ENCODE results near the gene CGREF1. TPM values are rescaled to one million over a fixed set of nuclear protein-coding genes. Genes with fewer than 3 reads are reported as not detected.

CGREF1 gene
- total RNA-seq, 1 experiment from 2014 or later = 0.37 TPM

GRCh38 chr2:27087823-27088410 lies 31.0 kb downstream of the CGREF1 start:
- H3K4me3 ChIP-seq = no peak overlapping the region
- H2AFZ ChIP-seq = no peak overlapping the region
- H3K27me3 ChIP-seq (ENCODE audit: insufficient read depth, low read depth) = no peaks in the 10 kb centered on the region
- no peaks in the 10 kb centered on the region for H4K20me1 ChIP-seq (ENCODE audit: insufficient read depth)
- H3K4me2 ChIP-seq = peak overlapping the region; percentile 87; the same call in 1 of the 2 replicates
- no peaks in the 10 kb centered on the region for H3K9me3 ChIP-seq (ENCODE audit: insufficient read depth, low read depth)
- TF ChIP-seq, protein P1, sequence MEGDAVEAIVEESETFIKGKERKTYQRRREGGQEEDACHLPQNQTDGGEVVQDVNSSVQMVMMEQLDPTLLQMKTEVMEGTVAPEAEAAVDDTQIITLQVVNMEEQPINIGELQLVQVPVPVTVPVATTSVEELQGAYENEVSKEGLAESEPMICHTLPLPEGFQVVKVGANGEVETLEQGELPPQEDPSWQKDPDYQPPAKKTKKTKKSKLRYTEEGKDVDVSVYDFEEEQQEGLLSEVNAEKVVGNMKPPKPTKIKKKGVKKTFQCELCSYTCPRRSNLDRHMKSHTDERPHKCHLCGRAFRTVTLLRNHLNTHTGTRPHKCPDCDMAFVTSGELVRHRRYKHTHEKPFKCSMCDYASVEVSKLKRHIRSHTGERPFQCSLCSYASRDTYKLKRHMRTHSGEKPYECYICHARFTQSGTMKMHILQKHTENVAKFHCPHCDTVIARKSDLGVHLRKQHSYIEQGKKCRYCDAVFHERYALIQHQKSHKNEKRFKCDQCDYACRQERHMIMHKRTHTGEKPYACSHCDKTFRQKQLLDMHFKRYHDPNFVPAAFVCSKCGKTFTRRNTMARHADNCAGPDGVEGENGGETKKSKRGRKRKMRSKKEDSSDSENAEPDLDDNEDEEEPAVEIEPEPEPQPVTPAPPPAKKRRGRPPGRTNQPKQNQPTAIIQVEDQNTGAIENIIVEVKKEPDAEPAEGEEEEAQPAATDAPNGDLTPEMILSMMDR (conservative IDR thresholded peaks at IDR 0.05) = no peak
- no peak for TF ChIP-seq EZH2 (IDR thresholded peaks at IDR 0.05; ENCODE audit: low read depth)
- peaks cover 17% of the 10 kb centered on the region for H3K4me1 ChIP-seq (replicated peaks; ENCODE audit: insufficient read depth)
- no peaks in the 10 kb centered on the region for H3K9me2 ChIP-seq (ENCODE audit: insufficient read depth)
- peaks cover 6% of the 10 kb centered on the region; the same call in 1 of the 2 replicates for H3F3A ChIP-seq (ENCODE audit: insufficient read depth, low read depth)
- ChIA-PET POLR2A (ENCODE audit: unreplicated experiment) (no interaction called here), CTCF (interaction anchor here (0.5 to 1.5 kb wide), 5 partner anchors 9 to 217 kb away, joined by 3 to 27 read pairs (median 7); no protein-coding TSS in a partner anchor)
- intact Hi-C loops (cut with micrococcal nuclease; ENCODE audit: unreplicated experiment) = no loop called here
- H3K27ac ChIP-seq = no peak overlapping the region
- no peak for DNase-seq
- BruUV-seq (replicated peaks) = no TSS peak
- H3K79me2 ChIP-seq (ENCODE audit: low read depth) = no peaks in the 10 kb centered on the region
- H3K36me3 ChIP-seq (ENCODE audit: low read depth) = no peaks in the 10 kb centered on the region

DNA sequence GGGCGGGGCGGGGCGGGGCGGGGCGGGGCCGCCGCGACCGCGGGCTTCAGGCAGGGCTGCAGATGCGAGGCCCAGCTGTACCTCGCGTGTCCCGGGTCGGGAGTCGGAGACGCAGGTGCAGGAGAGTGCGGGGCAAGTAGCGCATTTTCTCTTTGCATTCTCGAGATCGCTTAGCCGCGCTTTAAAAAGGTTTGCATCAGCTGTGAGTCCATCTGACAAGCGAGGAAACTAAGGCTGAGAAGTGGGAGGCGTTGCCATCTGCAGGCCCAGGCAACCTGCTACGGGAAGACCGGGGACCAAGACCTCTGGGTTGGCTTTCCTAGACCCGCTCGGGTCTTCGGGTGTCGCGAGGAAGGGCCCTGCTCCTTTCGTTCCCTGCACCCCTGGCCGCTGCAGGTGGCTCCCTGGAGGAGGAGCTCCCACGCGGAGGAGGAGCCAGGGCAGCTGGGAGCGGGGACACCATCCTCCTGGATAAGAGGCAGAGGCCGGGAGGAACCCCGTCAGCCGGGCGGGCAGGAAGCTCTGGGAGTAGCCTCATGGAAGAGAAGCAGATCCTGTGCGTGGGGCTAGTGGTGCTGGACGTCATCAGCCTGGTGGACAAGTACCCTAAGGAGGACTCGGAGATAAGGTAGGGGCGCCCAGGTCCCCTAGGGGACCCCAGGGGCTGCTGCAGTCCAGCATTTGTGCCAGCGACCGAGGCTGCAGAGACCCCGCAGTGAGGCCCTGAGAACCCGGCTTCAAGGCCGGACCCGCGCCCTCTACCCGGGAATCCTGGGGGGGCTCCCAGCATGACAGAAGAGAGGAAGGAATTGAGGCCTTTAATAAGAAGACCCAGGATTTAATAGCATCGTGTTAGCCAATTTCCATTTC lies 32.0 kb downstream of the CGREF1 start, which contains the start of gene KHK:
KHK (plus strand) TSS at position 49 of the 870 bp plus-strand sequence; CDS start at position 537, 488 bp downstream.
- peak within 1 kb of the TSS; percentile 87 for H3K4me2 ChIP-seq
- TF ChIP-seq EZH2 (IDR thresholded peaks at IDR 0.05; ENCODE audit: low read depth) = no peak
- TF ChIP-seq, protein P1 (conservative IDR thresholded peaks at IDR 0.05) = no peak
- peaks cover 6% of the 10 kb centered on the region; the same call in 1 of the 2 replicates for H3F3A ChIP-seq (ENCODE audit: insufficient read depth, low read depth)
- peak; percentile 36 to 53 for DNase-seq
- no peaks in the 10 kb centered on the region for H3K79me2 ChIP-seq (ENCODE audit: low read depth)
- no TSS peak for BruUV-seq (replicated peaks)
- H2AFZ ChIP-seq = peak within 1 kb of the TSS; percentile 100
- peak within 1 kb of the TSS; percentile 94 for H3K4me3 ChIP-seq
- no peaks in the 10 kb centered on the region for H3K9me2 ChIP-seq (ENCODE audit: insufficient read depth)
- intact Hi-C loops (cut with micrococcal nuclease; ENCODE audit: unreplicated experiment) = loop anchor here (1.0 kb wide), 2 partner anchors 36 to 126 kb away; partner anchors contain the start of gene AGBL5
- no peaks in the 10 kb centered on the region for H4K20me1 ChIP-seq (ENCODE audit: insufficient read depth)
- H3K27ac ChIP-seq = no peak within 1 kb of the TSS
- no peaks in the 10 kb centered on the region for H3K27me3 ChIP-seq (ENCODE audit: insufficient read depth, low read depth)
- POLR2A ChIA-PET (ENCODE audit: unreplicated experiment) = interaction anchor here (0.6 to 0.7 kb wide), 4 partner anchors 9 to 1075 kb away, joined by 3 to 5 read pairs (median 3); no protein-coding TSS in a partner anchor
- no peaks in the 10 kb centered on the region for H3K9me3 ChIP-seq (ENCODE audit: insufficient read depth, low read depth)
- H3K36me3 ChIP-seq (ENCODE audit: low read depth) = no peaks in the 10 kb centered on the region
- peaks cover 18% of the 10 kb centered on the region for H3K4me1 ChIP-seq (replicated peaks; ENCODE audit: insufficient read depth)
- CTCF ChIA-PET = interaction anchor here (0.5 to 1.5 kb wide), 6 partner anchors 10 to 198 kb away, joined by 3 to 27 read pairs (median 8); no protein-coding TSS in a partner anchor

- intact Hi-C loops (cut with micrococcal nuclease; ENCODE audit: unreplicated experiment) = loop anchor here (1.0 kb wide), 2 partner anchors 35 to 125 kb away; partner anchors contain the start of gene AGBL5
- peak; percentile 79 to 97 for DNase-seq
- Histone ChIP-seq H3K4me1 (replicated peaks; ENCODE audit: insufficient read depth) (peaks cover 25% of the 10 kb centered on the region), H3K27me3 (ENCODE audit: insufficient read depth, low read depth) (no peaks in the 10 kb centered on the region), H3K4me2 (peak overlapping the region; percentile 87), H3K79me2 (ENCODE audit: low read depth) (no peaks in the 10 kb centered on the region), H3K9me3 (ENCODE audit: insufficient read depth, low read depth) (no peaks in the 10 kb centered on the region), H3K4me3 (peak overlapping the region; percentile 94), H3F3A (ENCODE audit: insufficient read depth, low read depth) (peaks cover 9% of the 10 kb centered on the region; the same call in 1 of the 2 replicates), H2AFZ (peak overlapping the region; percentile 100), H3K9me2 (ENCODE audit: insufficient read depth) (no peaks in the 10 kb centered on the region), H3K36me3 (ENCODE audit: low read depth) (no peaks in the 10 kb centered on the region), H4K20me1 (ENCODE audit: insufficient read depth) (no peaks in the 10 kb centered on the region), H3K27ac (no peak overlapping the region)
- TF ChIP-seq EZH2 (IDR thresholded peaks at IDR 0.05; ENCODE audit: low read depth) = no peak
- TF ChIP-seq, protein P1 (conservative IDR thresholded peaks at IDR 0.05) = peak; percentile 76
- CTCF ChIA-PET = interaction anchor here (0.5 to 1.5 kb wide), 4 partner anchors 11 to 197 kb away, joined by 3 to 27 read pairs (median 4); no protein-coding TSS in a partner anchor
- BruUV-seq (replicated peaks) = no TSS peak
- POLR2A ChIA-PET (ENCODE audit: unreplicated experiment) = no interaction called here
Measured at GRCh38 chr2:27086090-27086723, 32.7 kb downstream of the CGREF1 start.

Data from PC-9 (cell line).